DND-41 (cell line): ENCODE measurements around the gene CYP46A1.

Experiments used
- ATAC-seq: fragments of 200-7000 bp; cut with Tn5 transposase; 3 replicates; pipeline ENCODE4 v1.9.1; 2021; ENCODE audit warnings: low read depth; ENCODE audit not compliant: insufficient read depth
- DNase-seq: peaks from one replicate; pipeline ENCODE4 v3.0.0-alpha.2; 2020
- H2AFZ ChIP-seq: 2 replicates; pipeline ENCODE4 v1.6.0; 2012; ENCODE audit warnings: low read depth, low read length
- H3K27ac ChIP-seq: 2 replicates; pipeline ENCODE4 v1.5.1; 2012; ENCODE audit warnings: low read length, inconsistent platforms
- H3K27me3 ChIP-seq: fragments of 200-600 bp; sonication (generic); 2 replicates; pipeline ENCODE4 v1.6.0; 2012; ENCODE audit warnings: low read length, mild to moderate bottlenecking, inconsistent platforms; ENCODE audit not compliant: insufficient read depth, poor library complexity
- H3K36me3 ChIP-seq: 2 replicates; pipeline ENCODE4 v1.5.1; 2012; ENCODE audit warnings: low read length, inconsistent platforms; ENCODE audit not compliant: insufficient read depth
- H3K4me1 ChIP-seq: 2 replicates; pipeline ENCODE4 v1.5.1; 2012; ENCODE audit warnings: mild to moderate bottlenecking, low read length; ENCODE audit not compliant: insufficient read depth
- H3K4me2 ChIP-seq: 2 replicates; pipeline ENCODE4 v1.6.0; 2012; ENCODE audit warnings: mild to moderate bottlenecking, moderate library complexity, low read length, inconsistent platforms; ENCODE audit not compliant: insufficient read depth
- H3K4me3 ChIP-seq, 2 experiments: fragments of 200-600 bp in 1 of 2; shearing (Covaris generic) in 1 of 2; 2 replicates each; pipeline ENCODE4 v1.5.1; 2012 to 2016; ENCODE audit warnings: inconsistent platforms in 2 of 2, low read length in 2 of 2, mild to moderate bottlenecking in 2 of 2, low read depth in 1 of 2, moderate library complexity in 1 of 2
- H3K79me2 ChIP-seq: 2 replicates; pipeline ENCODE4 v1.6.0; 2012; ENCODE audit warnings: low read length, inconsistent platforms; ENCODE audit not compliant: insufficient read depth
- H3K9ac ChIP-seq: 2 replicates; pipeline ENCODE4 v1.6.0; 2012; ENCODE audit warnings: low read depth, mild to moderate bottlenecking, inconsistent platforms, low read length, moderate library complexity
- H3K9me3 ChIP-seq: 2 replicates; pipeline ENCODE4 v1.5.1; 2012; ENCODE audit warnings: low read length, moderate library complexity, mild to moderate bottlenecking, inconsistent platforms; ENCODE audit not compliant: insufficient read depth, severe bottlenecking
- H4K20me1 ChIP-seq: 2 replicates; pipeline ENCODE4 v1.6.0; 2012; ENCODE audit warnings: low read length; ENCODE audit not compliant: insufficient read depth
- EZH2 ChIP-seq: IDR thresholded peaks from 3 replicates; pipeline ENCODE4 v1.6.1; 2012; ENCODE audit warnings: borderline replicate concordance, low read depth, mild to moderate bottlenecking, moderate library complexity, low read length, inconsistent platforms; ENCODE audit not compliant: severe bottlenecking
- TF ChIP-seq, protein P1 (sequence below): IDR thresholded peaks from 2 replicates; pipeline ENCODE4 v1.5.1; 2012; ENCODE audit warnings: borderline replicate concordance, low read length, moderate library complexity, mild to moderate bottlenecking; ENCODE audit not compliant: poor library complexity, severe bottlenecking; ENCODE audit errors: extremely low read depth

CYP46A1 gene

DNA sequence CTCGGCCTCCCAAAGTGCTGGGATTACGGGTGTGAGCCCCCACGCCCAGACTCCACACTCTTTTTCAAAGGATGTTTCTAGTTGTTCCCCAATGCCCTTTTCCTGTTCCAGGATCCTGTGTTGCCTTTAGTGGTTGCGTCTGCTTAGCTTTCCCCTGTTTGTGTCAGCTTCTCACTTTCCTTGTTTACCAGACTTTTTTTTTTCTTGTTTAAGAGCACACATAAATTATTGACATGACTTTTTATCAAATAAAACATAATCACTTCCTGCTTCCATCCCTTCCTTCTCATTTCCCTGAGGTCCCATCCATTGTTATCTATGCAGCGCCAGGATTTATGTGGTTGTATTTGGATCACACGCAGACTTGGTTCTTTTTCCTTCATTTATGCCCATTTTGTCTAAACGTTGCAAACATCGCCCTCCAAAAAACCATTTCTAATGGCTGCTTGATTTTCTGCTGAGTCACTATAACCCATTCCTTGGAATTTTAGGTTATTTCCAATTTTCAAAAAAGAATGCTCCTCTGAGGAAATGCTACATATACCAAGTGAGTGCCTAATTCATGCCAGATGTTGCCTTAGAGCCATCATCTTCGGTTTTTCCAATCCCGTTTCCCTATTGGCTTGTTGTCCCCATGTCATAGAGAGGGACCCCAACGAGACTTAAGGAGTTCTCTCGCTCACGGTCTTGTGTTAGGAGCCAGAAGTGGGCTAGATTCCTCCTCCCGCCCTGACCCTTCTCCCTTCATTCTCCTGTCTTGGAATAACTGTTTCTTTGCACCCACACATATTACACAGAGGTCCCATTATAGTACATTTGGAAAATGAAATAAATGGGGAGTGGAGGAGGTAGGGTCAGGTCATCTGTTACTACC, 13.5 kb upstream of the CYP46A1 start:
- Histone ChIP-seq H3K27me3 (peaks cover 4% of the 10 kb centered on the region), H3K79me2 (no peaks in the 10 kb centered on the region), H3K9ac (no peak overlapping the region), H3K4me3 (no peak overlapping the region), H3K4me2 (no peak overlapping the region), H3K9me3 (no peaks in the 10 kb centered on the region), H3K4me1 (no peaks in the 10 kb centered on the region), H3K36me3 (no peaks in the 10 kb centered on the region), H2AFZ (no peak overlapping the region), H4K20me1 (no peaks in the 10 kb centered on the region), H3K27ac (no peak overlapping the region)
- no peak for TF ChIP-seq EZH2
- TF ChIP-seq, protein P1, sequence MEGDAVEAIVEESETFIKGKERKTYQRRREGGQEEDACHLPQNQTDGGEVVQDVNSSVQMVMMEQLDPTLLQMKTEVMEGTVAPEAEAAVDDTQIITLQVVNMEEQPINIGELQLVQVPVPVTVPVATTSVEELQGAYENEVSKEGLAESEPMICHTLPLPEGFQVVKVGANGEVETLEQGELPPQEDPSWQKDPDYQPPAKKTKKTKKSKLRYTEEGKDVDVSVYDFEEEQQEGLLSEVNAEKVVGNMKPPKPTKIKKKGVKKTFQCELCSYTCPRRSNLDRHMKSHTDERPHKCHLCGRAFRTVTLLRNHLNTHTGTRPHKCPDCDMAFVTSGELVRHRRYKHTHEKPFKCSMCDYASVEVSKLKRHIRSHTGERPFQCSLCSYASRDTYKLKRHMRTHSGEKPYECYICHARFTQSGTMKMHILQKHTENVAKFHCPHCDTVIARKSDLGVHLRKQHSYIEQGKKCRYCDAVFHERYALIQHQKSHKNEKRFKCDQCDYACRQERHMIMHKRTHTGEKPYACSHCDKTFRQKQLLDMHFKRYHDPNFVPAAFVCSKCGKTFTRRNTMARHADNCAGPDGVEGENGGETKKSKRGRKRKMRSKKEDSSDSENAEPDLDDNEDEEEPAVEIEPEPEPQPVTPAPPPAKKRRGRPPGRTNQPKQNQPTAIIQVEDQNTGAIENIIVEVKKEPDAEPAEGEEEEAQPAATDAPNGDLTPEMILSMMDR: no peak
- ATAC-seq (no peak), DNase-seq (no peak)

DNA sequence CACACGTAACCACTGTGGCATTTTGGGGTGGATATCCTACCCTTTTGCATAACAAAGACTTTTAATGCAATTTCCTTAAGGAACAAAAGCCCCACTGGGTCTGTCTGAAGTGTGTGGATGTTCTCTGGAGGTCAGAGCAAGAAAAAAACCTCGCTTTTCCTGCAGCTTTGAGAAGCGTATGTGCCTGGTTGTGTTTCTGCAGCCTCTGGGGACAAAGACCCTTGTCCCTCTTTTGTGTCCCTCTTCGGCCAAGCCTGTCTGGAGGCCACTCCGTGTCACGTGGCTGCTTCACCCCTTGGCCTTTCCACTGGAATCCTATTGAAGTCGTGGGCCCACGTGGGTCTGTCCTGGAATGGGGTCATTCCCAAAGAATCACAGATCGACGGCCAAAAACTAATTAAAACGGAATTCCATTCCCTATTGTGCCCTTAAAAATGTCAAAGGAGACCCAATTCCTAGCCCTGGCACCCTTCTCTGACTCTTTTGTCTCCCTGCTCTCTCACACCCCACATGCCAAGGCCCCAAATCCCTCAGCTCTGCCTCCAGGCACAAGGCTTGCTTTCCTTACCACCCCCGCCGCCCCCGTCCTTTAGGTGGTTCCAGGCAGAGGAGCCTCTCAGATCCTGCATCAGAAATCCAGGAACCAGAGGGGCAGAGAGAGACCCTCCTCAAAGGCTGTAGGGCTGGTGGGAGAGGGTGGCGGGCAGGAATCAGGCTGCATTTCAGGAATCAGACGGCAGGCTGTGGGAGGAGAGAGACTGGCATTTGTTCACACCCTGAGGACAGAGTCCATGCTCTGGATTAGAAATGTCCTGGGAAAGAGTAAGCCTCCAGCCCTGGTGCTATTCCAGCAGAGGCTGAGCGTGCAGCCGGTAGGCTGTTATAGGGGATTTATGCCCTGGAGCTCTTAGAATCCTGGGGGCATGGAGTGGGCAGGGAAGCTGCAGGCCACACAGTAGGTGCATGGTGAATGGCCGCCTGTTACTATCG, 12.6 kb upstream of the CYP46A1 start:
- DNase-seq: no peak
- H3K27me3 ChIP-seq: peaks cover 4% of the 10 kb centered on the region
- H3K36me3 ChIP-seq: no peaks in the 10 kb centered on the region
- no peaks in the 10 kb centered on the region for H3K9me3 ChIP-seq
- ATAC-seq: no peak
- no peak overlapping the region for H3K27ac ChIP-seq
- no peaks in the 10 kb centered on the region for H3K79me2 ChIP-seq
- TF ChIP-seq, protein P1: no peak
- TF ChIP-seq EZH2: no peak
- no peak overlapping the region for H2AFZ ChIP-seq
- no peak overlapping the region for H3K4me3 ChIP-seq
- no peaks in the 10 kb centered on the region for H4K20me1 ChIP-seq
- H3K9ac ChIP-seq: no peak overlapping the region
- H3K4me1 ChIP-seq: no peaks in the 10 kb centered on the region
- no peak overlapping the region for H3K4me2 ChIP-seq

DNA sequence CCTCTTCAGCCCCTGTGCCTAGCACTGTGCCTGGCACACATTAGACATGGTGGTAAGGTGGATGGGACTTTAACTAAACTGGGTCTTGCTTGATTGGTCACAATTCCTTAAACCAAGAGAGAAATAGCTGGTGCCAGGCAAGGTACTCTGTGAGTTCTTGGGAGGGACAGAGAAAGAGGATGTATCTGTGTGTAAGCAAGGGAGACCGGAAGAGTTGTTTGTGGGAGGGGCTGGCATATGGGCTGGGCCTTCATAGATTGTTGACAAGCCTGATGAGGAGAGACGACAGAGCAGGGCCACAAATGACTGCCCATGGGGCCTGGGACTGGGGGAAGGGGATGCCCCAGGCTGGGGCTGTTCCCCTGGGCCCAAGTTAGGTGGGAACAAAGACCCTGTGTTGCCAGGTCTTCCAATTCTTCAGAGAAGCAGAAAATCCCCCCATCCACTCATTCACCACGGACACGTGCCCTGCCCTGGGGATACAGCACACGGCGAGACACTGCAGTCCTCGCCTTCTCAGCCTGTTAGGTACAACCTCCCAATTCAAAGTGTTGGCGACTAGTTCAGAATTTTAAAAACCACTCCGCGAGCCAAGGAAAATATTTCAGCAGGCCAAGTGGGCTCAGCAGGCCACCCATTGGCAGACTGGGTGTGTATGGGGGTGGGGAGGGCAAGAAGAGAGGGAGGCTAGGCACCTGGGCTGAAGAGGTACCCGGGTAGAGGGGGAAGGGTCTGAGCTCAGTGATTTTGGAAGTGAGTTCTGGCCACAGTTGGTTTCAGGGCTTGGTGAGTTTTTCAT, 11.4 kb upstream of the CYP46A1 start:
- Histone ChIP-seq H3K4me3 (no peak overlapping the region), H3K4me1 (no peaks in the 10 kb centered on the region), H3K79me2 (no peaks in the 10 kb centered on the region), H3K4me2 (no peak overlapping the region), H3K9me3 (peaks cover under 1% of the 10 kb centered on the region), H3K27ac (no peak overlapping the region), H4K20me1 (no peaks in the 10 kb centered on the region), H3K9ac (no peak overlapping the region), H2AFZ (no peak overlapping the region), H3K27me3 (no peaks in the 10 kb centered on the region), H3K36me3 (no peaks in the 10 kb centered on the region)
- ATAC-seq (no peak), DNase-seq (no peak)
- TF ChIP-seq, protein P1: no peak
- TF ChIP-seq EZH2: no peak
